GM18868 (cell line): ENCODE data around the gene GLG1.
"Not testable (repeated sequence)": the region's sequence is repeated elsewhere in the genome, so short reads cannot be mapped to it uniquely, and the experiment has no call there.

Experiments
- ATAC-seq: cut with Tn5 transposase; IDR thresholded peaks from one replicate; pipeline ENCODE4 v1.9.1; 2021; ENCODE audit warnings: mild to moderate bottlenecking, moderate library complexity; ENCODE audit not compliant: unreplicated experiment

The GLG1 gene

DNA sequence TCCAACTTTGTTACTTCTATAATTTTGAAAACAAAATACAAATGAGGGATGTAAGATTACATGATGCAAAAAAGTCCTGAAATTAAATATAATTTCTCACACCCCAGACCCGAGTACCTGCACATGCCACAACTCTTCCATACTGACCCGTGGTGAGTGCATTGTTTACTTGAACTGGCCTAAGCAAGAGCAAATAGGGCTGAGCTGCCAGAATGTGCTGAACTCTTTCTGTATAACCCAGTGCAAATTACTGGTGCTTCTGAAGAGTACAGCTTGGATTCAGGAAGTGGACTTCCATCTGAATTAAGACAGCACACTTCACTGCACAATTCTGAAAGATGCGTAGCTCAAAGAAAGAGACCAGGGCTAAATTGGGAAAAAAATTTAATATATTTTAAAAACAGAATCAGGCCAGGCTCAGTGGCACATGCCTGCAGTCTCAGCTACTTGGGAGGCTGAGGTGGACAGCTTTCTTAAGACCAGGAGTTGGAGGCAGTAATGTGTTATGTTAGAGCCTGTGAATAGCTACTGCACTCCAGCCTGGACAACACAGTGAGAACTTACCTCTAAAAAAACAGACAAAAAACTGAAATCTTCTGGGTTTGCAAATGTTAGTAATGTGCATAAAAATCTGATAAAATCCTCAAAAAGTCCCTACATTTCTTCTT is 63.9 kb downstream of the GLG1 start:
- ATAC-seq = not testable (repeated sequence)

- not testable (repeated sequence) for ATAC-seq
Observed at GRCh38 chr16:74540663-74541062, 66.3 kb downstream of the GLG1 start.

DNA sequence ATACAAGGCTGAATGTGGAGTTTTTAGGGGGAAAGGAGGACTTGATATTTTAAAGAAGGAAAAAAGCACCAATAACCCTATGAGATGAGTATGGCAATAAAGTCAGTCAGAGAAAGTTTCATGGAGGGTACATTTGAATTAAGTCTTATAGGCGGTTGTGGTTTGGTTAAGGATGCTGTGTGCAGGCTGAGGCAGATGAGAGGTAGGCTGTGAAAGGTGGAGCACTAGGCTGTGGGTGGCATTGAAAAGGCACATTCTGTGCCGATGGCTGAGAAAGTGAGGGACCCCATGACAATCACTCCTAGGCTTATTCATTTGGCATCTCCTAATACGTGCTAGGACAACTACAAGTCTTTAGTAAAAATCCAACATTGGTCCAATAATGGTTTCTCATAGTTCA is 68.1 kb downstream of the GLG1 start:
- not testable (repeated sequence) for ATAC-seq

DNA sequence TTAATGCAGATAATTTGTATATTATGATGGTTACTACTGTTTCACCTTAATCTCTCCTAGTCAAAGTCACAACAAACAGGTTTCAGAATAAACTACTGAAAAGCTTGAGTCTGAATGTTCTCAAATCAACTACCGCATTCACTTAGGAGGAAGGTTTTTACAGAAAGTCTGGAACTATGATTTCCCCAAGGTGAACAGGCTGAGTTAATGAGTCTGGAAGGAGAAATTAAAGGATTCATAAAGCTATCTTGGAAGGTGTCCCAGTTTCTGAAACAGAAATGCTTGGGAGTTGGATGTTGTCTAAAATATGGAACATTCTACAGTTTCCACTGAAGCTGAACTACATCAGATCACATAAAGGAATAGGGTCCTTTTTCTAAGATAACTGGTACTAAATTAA is 69.2 kb downstream of the GLG1 start:
- ATAC-seq = not testable (repeated sequence)

DNA sequence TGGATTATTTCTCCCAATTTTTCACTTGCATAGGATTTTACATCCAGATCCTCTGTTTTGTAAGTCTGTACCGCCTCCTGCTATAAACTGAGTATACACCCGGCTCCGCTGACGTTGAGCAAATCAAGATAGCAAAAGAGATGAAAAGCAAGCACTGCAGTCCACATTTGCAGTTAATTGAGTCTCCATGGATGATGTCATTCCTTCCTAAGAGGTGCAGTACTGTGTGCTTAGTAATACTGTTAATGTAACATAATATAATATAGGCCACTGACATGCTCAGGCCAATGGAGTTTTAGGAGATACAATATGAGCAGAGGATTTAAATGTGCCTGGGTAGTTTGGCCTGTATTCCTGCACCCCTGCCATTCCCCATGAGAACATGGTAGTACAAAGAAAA is 72.3 kb downstream of the GLG1 start:
- ATAC-seq = not testable (repeated sequence)

GRCh38 chr16:74524926-74525325 is 82.0 kb downstream of the GLG1 start:
- ATAC-seq = no peak

DNA sequence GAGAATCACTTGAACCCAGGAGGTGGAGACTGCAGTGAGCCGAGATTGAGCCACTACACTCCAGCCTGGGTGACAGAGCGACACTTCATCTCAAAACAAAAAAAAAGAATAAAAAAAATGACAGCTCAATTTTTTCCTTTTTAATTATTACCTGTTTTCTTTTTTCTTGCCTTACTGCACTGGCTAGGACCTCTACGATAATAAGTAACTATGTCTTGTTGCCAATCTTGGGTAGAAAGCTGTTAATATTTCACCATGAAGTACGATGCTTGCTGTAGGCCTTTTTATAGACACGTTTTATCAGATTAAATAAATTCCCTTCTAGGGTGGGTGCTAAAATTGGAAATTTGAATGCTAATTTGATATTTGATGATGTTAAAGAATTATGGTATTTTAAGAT is 82.8 kb downstream of the GLG1 start:
- ATAC-seq = no peak

- not testable (repeated sequence) for ATAC-seq
Observed at GRCh38 chr16:74523706-74524105, 83.2 kb downstream of the GLG1 start.

DNA sequence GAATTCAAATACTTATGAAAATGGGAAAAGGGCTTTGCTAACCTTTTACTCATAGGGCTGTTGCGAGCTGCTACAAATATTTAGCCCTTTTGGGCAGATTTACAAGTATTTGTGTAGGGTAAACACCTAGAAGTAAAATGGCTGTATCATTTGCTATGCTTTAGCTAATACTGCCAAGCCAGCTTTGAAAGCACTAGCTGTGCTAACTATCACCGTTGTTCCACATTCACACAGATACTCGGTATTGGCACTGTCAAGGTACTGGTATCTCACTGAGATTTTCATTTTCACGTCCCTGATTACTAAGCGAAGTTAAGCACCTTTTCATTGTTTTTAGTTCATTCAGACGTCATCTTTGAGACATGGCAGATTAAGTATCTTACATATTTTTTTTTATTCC is 84.8 kb downstream of the GLG1 start:
- no peak for ATAC-seq

GRCh38 chr16:74521691-74522090 is 85.2 kb downstream of the GLG1 start:
- ATAC-seq = no peak

DNA sequence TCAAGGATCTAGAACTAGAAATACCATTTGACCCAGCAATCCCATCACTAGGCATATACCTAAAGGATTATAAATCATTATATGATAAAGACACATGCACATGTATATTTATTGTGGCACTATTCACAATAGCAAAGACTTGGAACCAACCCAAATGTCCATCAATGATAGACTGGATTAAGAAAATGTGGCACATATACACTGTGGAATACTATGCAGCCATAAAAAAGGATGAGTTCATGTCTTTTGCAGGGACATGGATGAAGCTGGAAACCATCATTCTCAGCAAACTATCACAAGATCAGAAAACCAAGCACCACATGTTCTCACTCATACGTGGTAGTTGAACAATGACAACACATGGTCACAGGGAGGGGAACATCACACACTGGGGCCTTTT is 88.0 kb downstream of the GLG1 start:
- not testable (repeated sequence) for ATAC-seq

GRCh38 chr16:74511961-74512360 is 95.0 kb downstream of the GLG1 start:
- ATAC-seq = no peak

DNA sequence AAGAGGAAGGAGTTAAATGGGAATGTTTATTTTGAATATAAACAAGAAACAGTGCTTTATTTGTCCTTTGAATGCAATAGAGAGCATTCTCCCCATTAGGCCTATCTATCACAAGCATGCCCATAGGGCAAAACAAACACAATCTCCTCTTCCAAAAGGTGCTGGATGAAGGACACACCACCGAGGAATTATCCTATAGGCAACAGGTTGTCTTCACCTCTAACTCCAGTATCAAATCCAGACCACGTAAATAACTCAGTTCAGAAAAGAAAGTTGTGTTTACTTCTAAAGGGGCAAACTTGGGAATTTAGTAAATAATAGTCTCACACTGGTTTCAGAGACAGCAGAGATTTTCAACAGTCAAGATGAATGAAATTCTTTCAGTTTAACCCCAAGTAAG is 101.9 kb downstream of the GLG1 start:
- no peak for ATAC-seq

GRCh38 chr16:74503412-74503811 is 103.5 kb downstream of the GLG1 start:
- ATAC-seq = no peak

GRCh38 chr16:74501484-74502478 is 105.1 kb downstream of the GLG1 start:
- no peak for ATAC-seq

GRCh38 chr16:74500907-74501306 is 106.0 kb downstream of the GLG1 start:
- ATAC-seq = no peak

DNA sequence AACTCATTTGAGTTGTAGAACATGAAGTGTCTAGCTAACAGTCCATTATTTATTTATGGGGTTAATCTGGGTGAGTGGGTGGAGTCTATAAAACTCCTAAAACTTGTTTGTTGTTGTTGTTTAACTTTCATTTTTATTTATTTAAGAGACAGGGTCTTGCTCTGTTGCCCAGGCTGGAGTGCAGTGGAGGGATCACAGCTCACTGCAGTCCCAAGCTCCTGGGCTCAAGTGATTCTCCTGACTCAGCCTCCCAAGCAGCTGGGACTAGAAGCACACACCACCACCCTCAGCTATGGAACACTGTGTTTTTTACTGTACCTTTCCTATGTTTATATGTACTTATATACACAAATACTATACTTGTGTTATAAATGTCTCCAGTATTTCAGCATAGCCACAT is 107.8 kb downstream of the GLG1 start:
- ATAC-seq = no peak

GRCh38 chr16:74497761-74498160 is 109.2 kb downstream of the GLG1 start:
- no peak for ATAC-seq

DNA sequence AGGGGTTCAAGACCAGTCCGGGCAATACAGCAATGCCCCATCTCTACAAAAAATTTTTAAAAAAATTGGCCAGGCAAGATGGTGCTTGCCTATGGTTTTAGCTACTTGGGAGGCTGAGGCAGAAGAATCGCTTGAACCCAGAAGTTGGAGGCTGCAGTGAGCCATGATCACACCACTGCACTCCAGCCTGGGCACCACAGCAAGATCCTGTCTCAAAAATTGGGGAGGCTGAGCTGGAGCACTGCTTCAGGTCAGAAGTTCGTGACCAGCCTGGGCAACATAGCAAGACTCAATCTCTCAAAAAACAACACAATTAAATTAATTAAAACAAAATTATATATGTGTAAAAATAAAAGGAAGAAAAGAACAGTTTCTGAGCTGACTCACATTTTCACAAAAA is 110.9 kb downstream of the GLG1 start:
- no peak for ATAC-seq

GRCh38 chr16:74492976-74493375 is 113.9 kb downstream of the GLG1 start:
- no peak for ATAC-seq

GRCh38 chr16:74487634-74488495 is 119.0 kb downstream of the GLG1 start:
- ATAC-seq = no peak
